ENCODE measurements around the gene ARHGAP28.

ARHGAP28 gene

DNA sequence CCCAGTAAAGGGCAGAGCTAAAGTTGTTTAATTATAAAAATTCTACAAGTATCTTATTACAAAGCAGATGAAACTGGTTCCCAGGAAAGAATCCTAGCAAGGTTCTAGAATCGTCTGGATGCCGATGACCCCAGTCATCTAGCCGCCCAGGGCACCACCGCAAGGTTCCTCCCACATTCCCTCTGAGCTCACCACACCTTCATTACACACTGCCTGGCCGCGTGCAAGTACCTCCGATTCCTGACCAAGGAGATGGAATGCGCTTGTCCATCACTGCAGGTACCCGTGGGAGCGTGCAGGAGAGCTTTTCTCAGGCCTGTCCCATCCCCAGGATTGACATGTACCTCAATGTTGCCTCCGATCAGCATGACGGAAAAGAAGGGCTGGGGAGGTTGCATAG, 229.6 kb downstream of the ARHGAP28 start:
- no peak for DNase-seq (ENCODE audit: low read depth, low spot score)

DNA sequence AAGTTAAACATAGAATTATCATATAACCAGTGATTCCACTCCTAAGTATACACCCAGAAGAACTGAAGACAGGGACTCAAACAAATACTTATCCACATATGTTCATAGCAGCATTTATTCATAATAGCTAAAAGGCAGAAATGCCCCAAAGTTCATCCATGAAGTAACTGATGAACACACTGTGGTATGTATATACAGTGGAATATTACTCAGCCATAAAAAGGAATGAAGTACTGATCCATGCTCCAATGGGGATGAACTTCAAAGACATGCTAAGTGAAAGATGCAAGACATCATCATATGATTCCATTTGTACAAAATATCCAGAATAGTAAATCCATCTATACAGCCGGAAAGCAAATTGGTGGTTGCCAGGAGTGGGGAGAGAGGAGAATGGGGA, 230.6 kb downstream of the ARHGAP28 start:
- no peak for DNase-seq (ENCODE audit: low read depth, low spot score)

DNA sequence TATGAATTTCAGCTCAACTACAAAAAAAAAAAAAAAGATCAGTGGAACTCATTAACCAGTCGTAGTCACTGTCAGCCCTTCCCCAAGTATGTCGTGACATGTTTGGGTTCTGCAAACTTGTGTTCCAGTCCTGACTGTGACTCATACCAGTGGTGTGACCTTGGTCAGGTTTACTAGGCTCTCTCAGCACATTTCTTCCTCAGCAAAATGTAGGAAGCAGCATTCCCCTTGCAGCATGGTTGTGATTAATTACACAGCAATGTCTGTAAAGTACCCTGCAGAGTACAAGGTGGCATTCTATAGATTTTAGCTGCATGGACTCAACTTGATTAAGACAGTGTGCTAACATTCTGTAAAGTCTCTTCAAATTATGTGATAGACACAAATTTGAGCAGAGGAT, 231.1 kb downstream of the ARHGAP28 start:
- no peak for DNase-seq (ENCODE audit: low read depth, low spot score)

GRCh38 chr18:6961331-6961730, 231.8 kb downstream of the ARHGAP28 start:
- no peak for DNase-seq (ENCODE audit: low read depth, low spot score)

DNA sequence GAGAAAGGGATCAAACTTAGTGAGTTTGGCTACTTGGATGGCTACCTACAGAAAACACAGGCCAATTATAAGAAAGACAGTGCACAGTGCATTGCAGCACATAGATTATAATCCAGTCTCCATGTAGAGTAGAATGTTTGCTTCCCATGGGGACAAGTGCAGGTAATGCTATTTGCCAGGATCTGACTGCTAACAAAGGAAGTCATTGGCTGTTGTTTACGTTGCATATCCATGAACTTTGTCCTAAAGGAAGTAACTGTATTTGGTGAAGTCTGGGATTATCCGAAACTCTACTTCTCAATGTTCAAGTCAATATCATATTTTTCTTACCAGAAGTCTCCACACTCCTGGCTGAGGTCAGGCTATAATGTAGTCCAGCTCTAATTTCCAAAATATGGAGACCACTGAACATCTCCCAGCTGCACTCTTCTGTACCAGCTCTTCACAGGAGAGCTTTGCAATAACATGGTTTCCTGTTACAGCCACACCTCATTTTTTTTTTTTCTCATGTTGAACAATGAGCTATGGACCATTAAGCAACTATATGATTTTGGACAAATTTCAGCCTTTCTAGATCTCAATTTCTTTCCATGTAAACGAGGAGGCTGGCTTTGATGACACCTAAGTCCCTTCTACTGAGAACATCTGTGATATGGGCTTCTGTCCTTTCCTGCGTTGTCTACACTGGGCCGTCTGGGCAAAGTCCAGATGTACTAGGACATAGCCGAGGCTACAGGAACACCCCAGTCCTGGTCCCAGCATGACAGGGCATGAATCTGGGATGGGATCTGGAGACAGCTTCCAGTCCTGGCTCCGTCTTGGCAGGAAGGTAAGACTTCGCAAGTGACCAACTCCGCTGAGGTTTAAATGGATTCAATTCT, 233.3 kb downstream of the ARHGAP28 start:
- DNase-seq (ENCODE audit: low read depth, low spot score): no peak

- DNase-seq (ENCODE audit: low read depth, low spot score): no peak
Measured at GRCh38 chr18:6963452-6964097, 234.1 kb downstream of the ARHGAP28 start.
